WTC11 (cell line): ENCODE measurements around the gene BMP10. TPM values are rescaled to one million over a fixed set of nuclear protein-coding genes. Genes with fewer than 3 reads are reported as not detected.

ENCODE experiments used
- ATAC-seq: fragments of 200-7000 bp; cut with Tn5 transposase; 2 replicates; pipeline ENCODE4 v1.10.0; 2021; ENCODE audit warnings: mild to moderate bottlenecking, moderate library complexity
- CTCF ChIA-PET: fragments of 300-600 bp; sonication (Branson Sonifier 250); formaldehyde crosslinking; loops from one replicate; lab custom pipeline; 2021; ENCODE audit warnings: antibody characterized with exemption; lab: Charles Lee
- POLR2A ChIA-PET: fragments of 350-600 bp; sonication (Branson Sonifier 250); formaldehyde crosslinking; loops from one replicate; lab custom pipeline; 2021; ENCODE audit warnings: antibody characterized with exemption; lab: Charles Lee
- DNase-seq: peaks from one replicate; pipeline ENCODE4 v3.0.0; 2021; ENCODE audit warnings: low spot score
- H3K27ac Mint-ChIP-seq: 2 replicates; pipeline ENCODE4 v1.8.0; 2021; ENCODE audit warnings: mixed read lengths
- H3K27me3 Mint-ChIP-seq: 2 replicates; pipeline ENCODE4 v1.8.0; 2021; ENCODE audit warnings: low read depth, mild to moderate bottlenecking, moderate library complexity, mixed read lengths
- H3K36me3 Mint-ChIP-seq: 2 replicates; pipeline ENCODE4 v1.8.0; 2021; ENCODE audit warnings: mixed read lengths
- H3K4me1 Mint-ChIP-seq: 2 replicates; pipeline ENCODE4 v1.8.0; 2022; ENCODE audit warnings: mixed read lengths
- H3K4me3 Mint-ChIP-seq: 2 replicates; pipeline ENCODE4 v1.8.0; 2021; ENCODE audit warnings: mild to moderate bottlenecking, moderate library complexity, mixed read lengths
- H3K9me3 Mint-ChIP-seq: 2 replicates; pipeline ENCODE4 v1.8.0; 2021; ENCODE audit warnings: mixed read lengths
- CBFB ChIP-seq: sonication (generic); formaldehyde crosslinking; IDR thresholded peaks from 2 replicates; pipeline ENCODE4 v1.8.1; 2022; ENCODE audit warnings: mild to moderate bottlenecking, low read depth, missing genetic modification reagents
- CREB1 ChIP-seq: sonication (generic); formaldehyde crosslinking; IDR thresholded peaks from 2 replicates; pipeline ENCODE4 v1.8.0; 2023; ENCODE audit warnings: mild to moderate bottlenecking, missing genetic modification reagents
- EMX1 ChIP-seq: fragments of 250-450 bp; sonication (Bioruptor Pico); IDR thresholded peaks from 2 replicates; pipeline ENCODE4 v1.8.0; 2021; ENCODE audit warnings: mild to moderate bottlenecking
- FOXJ3 ChIP-seq: sonication (generic); formaldehyde crosslinking; IDR thresholded peaks from 2 replicates; pipeline ENCODE4 v1.9.0; 2021; ENCODE audit warnings: missing genetic modification reagents, mild to moderate bottlenecking, borderline replicate concordance
- JAZF1 ChIP-seq: fragments of 250-450 bp; sonication (Bioruptor Pico); IDR thresholded peaks from 2 replicates; pipeline ENCODE4 v1.9.0; 2021; ENCODE audit warnings: moderate library complexity, mild to moderate bottlenecking, inconsistent platforms
- NFE2L1 ChIP-seq: sonication (generic); formaldehyde crosslinking; IDR thresholded peaks from 2 replicates; pipeline ENCODE4 v1.8.1; 2023; ENCODE audit warnings: missing genetic modification reagents
- NFYB ChIP-seq: sonication (generic); formaldehyde crosslinking; conservative IDR thresholded peaks from 2 replicates; pipeline ENCODE4 v1.8.0; 2022; ENCODE audit warnings: low read depth, missing genetic modification reagents
- RELA ChIP-seq: sonication (generic); formaldehyde crosslinking; IDR thresholded peaks from 2 replicates; pipeline ENCODE4 v1.8.1; 2022; ENCODE audit warnings: missing genetic modification reagents, mild to moderate bottlenecking, borderline replicate concordance
- TCF7 ChIP-seq: sonication (generic); formaldehyde crosslinking; IDR thresholded peaks from 2 replicates; pipeline ENCODE4 v1.8.0; 2022; ENCODE audit warnings: mild to moderate bottlenecking, low read depth, missing genetic modification reagents, moderate library complexity
- TEAD1 ChIP-seq: sonication (generic); formaldehyde crosslinking; IDR thresholded peaks from 2 replicates; pipeline ENCODE4 v1.8.0; 2022; ENCODE audit warnings: mild to moderate bottlenecking, missing genetic modification reagents
- TEAD4 ChIP-seq: sonication (generic); formaldehyde crosslinking; IDR thresholded peaks from 2 replicates; pipeline ENCODE4 v1.8.0; 2022; ENCODE audit warnings: mild to moderate bottlenecking, missing genetic modification reagents
- ZNF219 ChIP-seq: sonication (generic); formaldehyde crosslinking; IDR thresholded peaks from 2 replicates; pipeline ENCODE4 v1.8.0; 2023; ENCODE audit warnings: missing genetic modification reagents, mild to moderate bottlenecking, borderline replicate concordance
- ZNF423 ChIP-seq: fragments of 250-450 bp; sonication (Bioruptor Pico); IDR thresholded peaks from 2 replicates; pipeline ENCODE4 v2.1.2; 2022; ENCODE audit warnings: mild to moderate bottlenecking, moderate library complexity
- total RNA-seq: library from RNA; stranded (reverse); gene quantifications from 3 replicates; pipeline ENCODE4 v1.2.3, GENCODE V29; 2021
- TF ChIP-seq, protein P1 (sequence below): sonication (generic); formaldehyde crosslinking; IDR thresholded peaks from 2 replicates; pipeline ENCODE4 v1.8.1; 2023; ENCODE audit warnings: mild to moderate bottlenecking, missing genetic modification reagents
- TF ChIP-seq, protein P2 (sequence below): sonication (generic); formaldehyde crosslinking; conservative IDR thresholded peaks from 2 replicates; pipeline ENCODE4 v1.8.1; 2022; ENCODE audit warnings: mild to moderate bottlenecking, missing genetic modification reagents
- TF ChIP-seq, protein P3 (sequence below): sonication (generic); formaldehyde crosslinking; IDR thresholded peaks from 2 replicates; pipeline ENCODE4 v1.8.1; 2022; ENCODE audit warnings: low read depth, mild to moderate bottlenecking, moderate library complexity, missing genetic modification reagents, borderline replicate concordance
- TF ChIP-seq, protein P4 (sequence below): sonication (generic); formaldehyde crosslinking; IDR thresholded peaks from 2 replicates; pipeline ENCODE4 v1.8.0; 2022; ENCODE audit warnings: mild to moderate bottlenecking, missing genetic modification reagents
- TF ChIP-seq, protein P5 (sequence below): sonication (generic); formaldehyde crosslinking; IDR thresholded peaks from 2 replicates; pipeline ENCODE4 v1.8.0; 2023; ENCODE audit warnings: missing genetic modification reagents
- TF ChIP-seq, protein P6 (sequence below): sonication (generic); formaldehyde crosslinking; IDR thresholded peaks from 2 replicates; pipeline ENCODE4 v1.8.0; 2022; ENCODE audit warnings: mild to moderate bottlenecking, missing genetic modification reagents
- TF ChIP-seq, protein P7 (sequence below): sonication (generic); formaldehyde crosslinking; IDR thresholded peaks from 2 replicates; pipeline ENCODE4 v1.8.1; 2022; ENCODE audit warnings: mild to moderate bottlenecking, moderate library complexity, missing genetic modification reagents
- TF ChIP-seq, protein P8 (sequence below): sonication (generic); formaldehyde crosslinking; IDR thresholded peaks from 2 replicates; pipeline ENCODE4 v1.8.1; 2022; ENCODE audit warnings: missing genetic modification reagents, borderline replicate concordance

The BMP10 gene
- total RNA-seq, 1 experiment from 2014 or later = not detected

DNA sequence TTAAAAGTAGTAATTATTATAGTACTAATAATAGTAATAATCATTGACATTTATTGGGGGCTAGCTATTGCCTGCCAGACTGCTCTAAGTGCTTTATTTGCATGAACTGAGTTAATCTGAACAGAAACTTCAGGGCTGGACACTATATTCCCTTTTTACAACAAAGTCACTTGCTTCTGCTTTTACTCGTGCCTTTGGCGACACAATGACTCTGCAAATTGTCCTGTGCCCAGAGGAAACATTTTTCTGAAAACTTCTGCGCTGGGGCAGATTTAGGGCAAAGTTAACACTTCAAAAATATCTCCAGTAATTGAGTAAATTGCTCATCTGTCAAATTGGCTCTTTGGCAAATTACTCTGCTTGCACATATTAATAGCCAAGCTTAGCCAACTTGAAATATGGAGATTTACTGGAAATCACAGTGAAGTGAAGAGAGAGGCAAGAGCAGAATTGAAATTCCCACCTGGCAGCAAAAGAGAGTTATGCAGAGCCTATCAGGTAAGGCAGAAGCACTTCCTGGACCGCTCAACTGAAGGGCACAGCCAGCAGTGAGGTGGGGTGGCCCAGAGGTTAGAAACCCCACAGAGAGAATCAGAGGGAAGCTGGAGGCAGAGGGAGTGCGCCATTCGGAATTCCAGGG lies 36.3 kb downstream of the BMP10 start (continued):
- no peak for TF ChIP-seq ZNF423 (CRISPR knock-in tag)
- TF ChIP-seq, protein P1, sequence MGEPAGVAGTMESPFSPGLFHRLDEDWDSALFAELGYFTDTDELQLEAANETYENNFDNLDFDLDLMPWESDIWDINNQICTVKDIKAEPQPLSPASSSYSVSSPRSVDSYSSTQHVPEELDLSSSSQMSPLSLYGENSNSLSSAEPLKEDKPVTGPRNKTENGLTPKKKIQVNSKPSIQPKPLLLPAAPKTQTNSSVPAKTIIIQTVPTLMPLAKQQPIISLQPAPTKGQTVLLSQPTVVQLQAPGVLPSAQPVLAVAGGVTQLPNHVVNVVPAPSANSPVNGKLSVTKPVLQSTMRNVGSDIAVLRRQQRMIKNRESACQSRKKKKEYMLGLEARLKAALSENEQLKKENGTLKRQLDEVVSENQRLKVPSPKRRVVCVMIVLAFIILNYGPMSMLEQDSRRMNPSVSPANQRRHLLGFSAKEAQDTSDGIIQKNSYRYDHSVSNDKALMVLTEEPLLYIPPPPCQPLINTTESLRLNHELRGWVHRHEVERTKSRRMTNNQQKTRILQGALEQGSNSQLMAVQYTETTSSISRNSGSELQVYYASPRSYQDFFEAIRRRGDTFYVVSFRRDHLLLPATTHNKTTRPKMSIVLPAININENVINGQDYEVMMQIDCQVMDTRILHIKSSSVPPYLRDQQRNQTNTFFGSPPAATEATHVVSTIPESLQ = no peak
- TF ChIP-seq CREB1 (CRISPR knock-in tag) = no peak
- TF ChIP-seq CBFB (CRISPR knock-in tag) = no peak
- TF ChIP-seq, protein P2, sequence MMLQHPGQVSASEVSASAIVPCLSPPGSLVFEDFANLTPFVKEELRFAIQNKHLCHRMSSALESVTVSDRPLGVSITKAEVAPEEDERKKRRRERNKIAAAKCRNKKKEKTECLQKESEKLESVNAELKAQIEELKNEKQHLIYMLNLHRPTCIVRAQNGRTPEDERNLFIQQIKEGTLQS (CRISPR knock-in tag) = no peak
- TF ChIP-seq, protein P3, sequence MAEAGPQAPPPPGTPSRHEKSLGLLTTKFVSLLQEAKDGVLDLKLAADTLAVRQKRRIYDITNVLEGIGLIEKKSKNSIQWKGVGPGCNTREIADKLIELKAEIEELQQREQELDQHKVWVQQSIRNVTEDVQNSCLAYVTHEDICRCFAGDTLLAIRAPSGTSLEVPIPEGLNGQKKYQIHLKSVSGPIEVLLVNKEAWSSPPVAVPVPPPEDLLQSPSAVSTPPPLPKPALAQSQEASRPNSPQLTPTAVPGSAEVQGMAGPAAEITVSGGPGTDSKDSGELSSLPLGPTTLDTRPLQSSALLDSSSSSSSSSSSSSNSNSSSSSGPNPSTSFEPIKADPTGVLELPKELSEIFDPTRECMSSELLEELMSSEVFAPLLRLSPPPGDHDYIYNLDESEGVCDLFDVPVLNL (CRISPR knock-in tag) = no peak
- no peak for TF ChIP-seq NFE2L1 (CRISPR knock-in tag)
- no peak for TF ChIP-seq EMX1 (CRISPR knock-in tag)
- no peak for TF ChIP-seq RELA
- TF ChIP-seq, protein P4, sequence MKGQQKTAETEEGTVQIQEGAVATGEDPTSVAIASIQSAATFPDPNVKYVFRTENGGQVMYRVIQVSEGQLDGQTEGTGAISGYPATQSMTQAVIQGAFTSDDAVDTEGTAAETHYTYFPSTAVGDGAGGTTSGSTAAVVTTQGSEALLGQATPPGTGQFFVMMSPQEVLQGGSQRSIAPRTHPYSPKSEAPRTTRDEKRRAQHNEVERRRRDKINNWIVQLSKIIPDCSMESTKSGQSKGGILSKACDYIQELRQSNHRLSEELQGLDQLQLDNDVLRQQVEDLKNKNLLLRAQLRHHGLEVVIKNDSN = no peak

DNA sequence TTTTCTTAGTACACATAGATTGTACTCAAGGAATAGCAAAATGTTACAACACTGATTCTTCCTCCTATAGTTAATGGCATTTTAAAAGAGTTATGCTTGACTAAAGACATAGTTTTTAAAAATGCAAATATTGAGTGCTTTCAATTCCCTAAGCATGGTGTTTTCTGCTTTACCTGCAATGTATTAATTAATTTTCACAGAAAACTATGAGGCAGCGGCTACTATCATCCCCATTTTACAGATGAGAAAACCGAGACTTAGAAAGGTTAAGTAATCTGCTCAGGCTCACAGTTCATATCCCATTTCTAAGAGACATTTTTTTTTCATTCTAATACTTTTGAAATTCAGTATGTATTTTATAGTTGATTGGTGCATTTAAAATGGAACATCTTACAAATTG lies 38.0 kb downstream of the BMP10 start:
- TF ChIP-seq, protein P5, sequence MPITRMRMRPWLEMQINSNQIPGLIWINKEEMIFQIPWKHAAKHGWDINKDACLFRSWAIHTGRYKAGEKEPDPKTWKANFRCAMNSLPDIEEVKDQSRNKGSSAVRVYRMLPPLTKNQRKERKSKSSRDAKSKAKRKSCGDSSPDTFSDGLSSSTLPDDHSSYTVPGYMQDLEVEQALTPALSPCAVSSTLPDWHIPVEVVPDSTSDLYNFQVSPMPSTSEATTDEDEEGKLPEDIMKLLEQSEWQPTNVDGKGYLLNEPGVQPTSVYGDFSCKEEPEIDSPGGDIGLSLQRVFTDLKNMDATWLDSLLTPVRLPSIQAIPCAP (CRISPR knock-in tag) = no peak
- TF ChIP-seq TEAD1 (CRISPR knock-in tag) (no peak), TCF7 (CRISPR knock-in tag) (no peak), ZNF219 (CRISPR knock-in tag) (no peak), NFYB (CRISPR knock-in tag) (no peak), FOXJ3 (CRISPR knock-in tag) (no peak), TEAD4 (CRISPR knock-in tag) (no peak), JAZF1 (no peak)
- TF ChIP-seq, protein P6, sequence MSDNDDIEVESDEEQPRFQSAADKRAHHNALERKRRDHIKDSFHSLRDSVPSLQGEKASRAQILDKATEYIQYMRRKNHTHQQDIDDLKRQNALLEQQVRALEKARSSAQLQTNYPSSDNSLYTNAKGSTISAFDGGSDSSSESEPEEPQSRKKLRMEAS = no peak
- TF ChIP-seq, protein P7, sequence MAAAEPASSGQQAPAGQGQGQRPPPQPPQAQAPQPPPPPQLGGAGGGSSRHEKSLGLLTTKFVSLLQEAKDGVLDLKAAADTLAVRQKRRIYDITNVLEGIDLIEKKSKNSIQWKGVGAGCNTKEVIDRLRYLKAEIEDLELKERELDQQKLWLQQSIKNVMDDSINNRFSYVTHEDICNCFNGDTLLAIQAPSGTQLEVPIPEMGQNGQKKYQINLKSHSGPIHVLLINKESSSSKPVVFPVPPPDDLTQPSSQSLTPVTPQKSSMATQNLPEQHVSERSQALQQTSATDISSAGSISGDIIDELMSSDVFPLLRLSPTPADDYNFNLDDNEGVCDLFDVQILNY (CRISPR knock-in tag) = no peak
- TF ChIP-seq, protein P8, sequence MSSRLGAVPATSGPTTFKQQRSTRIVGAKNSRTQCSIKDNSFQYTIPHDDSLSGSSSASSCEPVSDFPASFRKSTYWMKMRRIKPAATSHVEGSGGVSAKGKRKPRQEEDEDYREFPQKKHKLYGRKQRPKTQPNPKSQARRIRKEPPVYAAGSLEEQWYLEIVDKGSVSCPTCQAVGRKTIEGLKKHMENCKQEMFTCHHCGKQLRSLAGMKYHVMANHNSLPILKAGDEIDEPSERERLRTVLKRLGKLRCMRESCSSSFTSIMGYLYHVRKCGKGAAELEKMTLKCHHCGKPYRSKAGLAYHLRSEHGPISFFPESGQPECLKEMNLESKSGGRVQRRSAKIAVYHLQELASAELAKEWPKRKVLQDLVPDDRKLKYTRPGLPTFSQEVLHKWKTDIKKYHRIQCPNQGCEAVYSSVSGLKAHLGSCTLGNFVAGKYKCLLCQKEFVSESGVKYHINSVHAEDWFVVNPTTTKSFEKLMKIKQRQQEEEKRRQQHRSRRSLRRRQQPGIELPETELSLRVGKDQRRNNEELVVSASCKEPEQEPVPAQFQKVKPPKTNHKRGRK (CRISPR knock-in tag) = no peak
- TF ChIP-seq, protein P4 = no peak
- POLR2A ChIA-PET = no interaction called here
- H3K4me1 Mint-ChIP-seq = peaks cover 15% of the 10 kb centered on the region

More for the DNA sequence above, 38.0 kb downstream of the BMP10 start:
- Mint-ChIP-seq H3K9me3 (no peaks in the 10 kb centered on the region), H3K4me3 (no peak overlapping the region), H3K27ac (no peak overlapping the region), H3K36me3 (no peaks in the 10 kb centered on the region), H3K27me3 (no peaks in the 10 kb centered on the region; the same call in 1 of the 2 replicates)
- DNase-seq = no peak
- no peak for ATAC-seq
- CTCF ChIA-PET = no interaction called here
